Skeletal muscle satellite cell (primary cell): ENCODE measurements around the gene MTCL3. TPM values are rescaled to one million over a fixed set of nuclear protein-coding genes. Genes with fewer than 3 reads are reported as not detected.

Experiments
- small RNA-seq: library from RNA; depleted of rRNA; stranded (forward); fragments of <200 nt; gene quantifications from one replicate; pipeline ENCODE3, GENCODE V24; 2012

Gene MTCL3

Small RNA genes lying within 50 kb of the gene (small RNA-seq; reads per million reads assigned to genes)
- gene KIAA0408: not detected
